ENCODE results near the gene SPRED2.
"Not testable (repeated sequence)": the region's sequence is repeated elsewhere in the genome, so short reads cannot be mapped to it uniquely, and the experiment has no call there.

The SPRED2 gene

DNA sequence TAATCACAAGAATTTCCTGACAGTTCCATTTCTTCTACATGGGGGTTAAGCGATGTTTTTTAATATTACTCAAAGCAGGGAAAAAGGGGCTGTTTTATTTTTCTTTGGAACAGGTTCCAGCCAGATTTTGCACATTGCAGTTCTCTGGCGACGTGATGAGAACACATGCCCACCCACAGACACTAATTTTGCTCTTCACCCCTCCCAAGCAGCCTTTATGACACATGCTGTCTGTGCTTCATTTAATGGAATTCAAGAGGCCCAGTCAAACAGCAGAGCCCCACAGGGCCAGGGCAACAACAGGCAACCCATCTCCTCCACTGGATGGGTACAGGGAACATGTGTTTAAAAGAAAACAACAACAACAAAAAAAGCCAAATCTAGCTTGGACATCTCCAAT, 70.8 kb downstream of the SPRED2 start:
- no peak for DNase-seq

GRCh38 chr2:65360441-65360840, 72.0 kb downstream of the SPRED2 start:
- DNase-seq = no peak

GRCh38 chr2:65358678-65359400, 73.6 kb downstream of the SPRED2 start:
- no peak for DNase-seq

- no peak for DNase-seq
Measured at GRCh38 chr2:65357959-65358294, 74.5 kb downstream of the SPRED2 start.

DNA sequence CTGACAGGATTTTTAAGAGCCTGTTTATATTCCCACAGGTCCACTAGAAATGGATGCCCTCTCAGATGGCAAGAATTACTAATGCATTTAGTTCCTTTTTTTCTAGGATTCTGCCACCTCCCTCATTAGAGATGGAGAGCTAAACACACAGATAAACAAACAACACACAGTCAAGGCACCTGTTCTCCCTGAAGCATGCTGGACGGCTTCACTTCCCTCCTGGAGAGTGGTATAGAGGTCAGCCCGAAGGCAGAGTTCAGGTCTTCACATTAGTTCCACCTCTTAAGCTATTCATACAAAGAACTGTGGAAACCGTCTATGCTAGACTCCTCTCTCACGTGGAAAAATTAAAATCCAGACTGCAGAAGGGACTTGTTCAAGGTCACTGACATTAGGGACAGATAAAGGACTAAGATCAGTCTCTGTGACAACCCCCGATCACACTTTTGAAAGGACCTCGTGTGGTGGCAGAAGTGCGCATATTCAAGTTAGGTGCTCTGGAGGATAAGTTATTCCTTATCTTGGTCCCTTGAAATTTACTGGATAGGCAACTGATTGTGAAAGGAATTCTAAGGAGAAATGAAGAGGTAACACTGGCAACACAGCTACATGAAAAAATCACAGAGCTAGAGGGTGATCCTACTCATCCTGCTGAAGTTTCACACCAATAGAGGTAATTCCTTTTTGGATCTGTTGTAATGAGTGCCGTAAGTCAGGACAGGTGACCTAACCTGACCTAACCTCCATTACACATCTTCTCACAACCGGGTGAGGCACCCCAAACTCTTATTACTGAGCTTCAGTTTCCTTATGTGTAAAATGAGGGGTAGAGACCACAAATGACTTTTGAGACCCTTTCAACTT, 75.1 kb downstream of the SPRED2 start:
- DNase-seq = no peak

GRCh38 chr2:65355186-65355831, 77.1 kb downstream of the SPRED2 start:
- DNase-seq = no peak

GRCh38 chr2:65354773-65355172, 77.6 kb downstream of the SPRED2 start:
- DNase-seq = no peak

GRCh38 chr2:65353927-65354326, 78.5 kb downstream of the SPRED2 start:
- no peak for DNase-seq

DNA sequence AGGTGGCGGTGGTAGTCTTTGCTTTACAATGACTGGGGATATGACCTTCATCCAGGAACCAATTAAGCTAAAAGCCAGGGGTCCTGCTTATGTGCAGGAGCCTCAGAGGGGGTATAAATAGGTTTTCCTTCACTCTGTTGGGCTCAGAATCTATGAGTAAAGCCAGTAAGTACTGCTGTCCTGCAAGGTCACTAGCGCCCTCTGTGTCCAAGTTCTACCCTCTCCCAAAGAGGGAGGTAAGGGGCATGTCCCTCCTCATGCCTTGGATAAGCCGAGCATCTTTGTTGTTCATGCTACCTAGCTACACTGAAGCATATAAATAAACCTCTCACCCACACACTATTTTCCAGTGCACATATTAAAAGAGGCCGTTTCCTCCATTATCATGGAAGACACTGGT, 79.4 kb downstream of the SPRED2 start:
- DNase-seq = no peak

GRCh38 chr2:65351948-65352595, 80.3 kb downstream of the SPRED2 start:
- no peak for DNase-seq

- DNase-seq = no peak
Measured at GRCh38 chr2:65351234-65351947, 81.0 kb downstream of the SPRED2 start.

- DNase-seq = no peak
Measured at GRCh38 chr2:65350651-65351056, 81.7 kb downstream of the SPRED2 start.

DNA sequence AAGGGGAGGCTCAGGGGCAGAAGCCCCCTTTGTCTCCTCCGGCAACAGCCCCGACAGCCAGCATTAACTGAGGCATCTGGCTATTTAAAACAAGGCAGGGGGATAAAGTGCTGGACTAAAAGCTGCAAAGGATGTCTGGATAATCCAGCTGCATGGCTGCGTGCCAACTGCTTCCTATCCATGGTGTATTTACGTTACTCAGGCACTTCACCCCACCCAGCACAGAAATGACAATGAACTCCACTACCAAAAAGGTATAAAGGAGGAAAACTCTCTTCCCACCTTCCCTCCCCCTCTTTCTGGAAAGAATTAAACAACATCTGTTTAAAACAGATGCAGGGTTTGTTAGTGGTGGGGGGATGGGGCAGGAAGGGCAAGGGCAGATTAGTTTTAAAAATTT, 82.5 kb downstream of the SPRED2 start:
- DNase-seq = no peak

- DNase-seq = no peak
Measured at GRCh38 chr2:65347913-65348312, 84.5 kb downstream of the SPRED2 start.

DNA sequence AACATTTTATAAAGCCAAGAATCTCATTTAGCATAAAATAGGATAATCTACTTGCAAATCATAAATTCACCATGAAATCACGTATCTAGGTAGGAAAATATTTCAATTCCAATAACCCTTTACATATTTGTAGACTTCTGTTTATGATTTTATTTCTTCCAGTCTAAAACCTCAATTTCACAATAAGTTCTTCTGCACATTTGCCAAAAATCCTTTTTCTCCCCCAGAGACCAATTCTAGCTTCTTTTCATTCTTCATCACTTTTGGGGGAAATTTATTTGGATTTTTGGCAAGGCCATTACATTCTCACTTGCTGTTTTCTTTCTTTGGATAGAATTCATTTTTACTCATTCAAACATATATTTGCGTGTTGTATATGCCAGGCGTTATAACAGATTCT, 86.8 kb downstream of the SPRED2 start:
- no peak for DNase-seq

- DNase-seq = no peak
Measured at GRCh38 chr2:65344689-65345088, 87.7 kb downstream of the SPRED2 start.

DNA sequence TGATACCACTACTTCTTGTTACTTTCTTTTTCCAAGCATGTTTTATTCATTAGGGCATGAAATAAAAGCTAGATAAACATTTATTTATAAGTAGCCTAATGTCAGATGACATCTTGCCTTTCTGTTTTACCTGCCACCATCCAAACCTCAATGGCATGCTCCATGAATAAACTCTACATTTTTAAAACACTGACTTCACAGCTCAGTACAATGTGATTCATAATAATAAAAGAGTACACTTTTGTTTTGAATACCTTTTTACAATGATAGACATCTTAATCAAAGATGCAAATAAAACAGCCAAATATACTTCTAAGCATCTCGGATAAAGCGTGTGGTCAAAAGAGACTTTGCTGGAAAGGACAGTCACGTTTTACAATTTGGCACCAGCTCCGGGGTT, 88.2 kb downstream of the SPRED2 start:
- no peak for DNase-seq

DNA sequence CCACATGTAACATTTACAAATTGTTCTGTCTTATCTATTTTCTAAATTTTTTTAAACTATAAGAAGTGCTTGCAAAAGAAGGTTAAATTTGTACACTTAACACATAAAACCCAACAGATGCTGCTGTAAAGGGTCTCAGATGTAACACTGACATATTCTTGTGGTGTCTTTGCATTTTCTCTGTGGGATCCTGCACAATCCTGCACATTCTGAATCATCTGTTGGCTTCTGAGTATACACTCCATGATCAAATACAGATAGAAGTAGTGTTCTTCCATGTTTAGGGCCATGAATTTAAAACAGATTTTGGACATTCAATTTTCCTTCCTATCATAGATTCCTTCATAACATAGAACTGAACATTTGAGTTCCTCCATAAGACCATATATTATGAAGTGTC, 89.0 kb downstream of the SPRED2 start:
- no peak for DNase-seq

- no peak for DNase-seq
Measured at GRCh38 chr2:65340898-65341681, 91.3 kb downstream of the SPRED2 start.

GRCh38 chr2:65339648-65340047, 92.8 kb downstream of the SPRED2 start:
- no peak for DNase-seq

GRCh38 chr2:65338830-65339495, 93.4 kb downstream of the SPRED2 start:
- not testable (repeated sequence) for DNase-seq
